ENCODE results near the gene AMOTL1. TPM values are rescaled to one million over a fixed set of nuclear protein-coding genes. Genes with fewer than 3 reads are reported as not detected.
A peak's percentile ranks its signal among the peaks of the same experiment; 100 is the strongest.

Gene AMOTL1
- total and polyA plus RNA-seq, 8 donors = 5.0 to 46.3 (median 14.8) TPM

DNA sequence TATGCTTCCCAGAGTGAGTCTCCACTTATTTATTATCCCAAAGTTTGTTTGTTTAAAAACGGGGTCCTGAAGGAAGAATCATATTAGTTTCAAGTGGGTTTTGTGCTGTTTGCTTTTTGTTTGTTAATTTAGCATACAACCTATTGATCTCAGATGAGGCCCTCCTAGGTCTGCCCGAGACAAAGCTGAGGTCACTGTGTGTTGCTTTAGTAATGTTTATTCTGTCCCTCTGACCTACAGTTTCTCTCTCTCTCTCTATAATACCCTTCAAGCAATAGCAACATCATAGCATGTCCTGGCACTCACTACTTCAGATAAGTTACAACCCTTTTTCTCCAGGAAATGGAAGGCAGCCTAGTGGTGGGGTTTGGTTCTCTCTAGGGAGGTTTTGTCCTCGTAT lies 63.4 kb downstream of the AMOTL1 start:
- 28 to 48% (median 45%) methylated on average over 3 of the region's 3 CpGs for WGBS, 5 donors
- H3K4me3 ChIP-seq = no peak overlapping the region
- intact Hi-C loops (cut with DNase I; ENCODE audit: low total_unique reads) = no loop called here
- no peak for DNase-seq
- no peak overlapping the region for H3K27ac ChIP-seq
- TF ChIP-seq POLR2A (IDR thresholded peaks at IDR 0.05) (no peak), EP300 (IDR thresholded peaks at IDR 0.05) (no peak), POLR2AphosphoS5 (IDR thresholded peaks at IDR 0.05) (no peak)
- TF ChIP-seq, protein P1, sequence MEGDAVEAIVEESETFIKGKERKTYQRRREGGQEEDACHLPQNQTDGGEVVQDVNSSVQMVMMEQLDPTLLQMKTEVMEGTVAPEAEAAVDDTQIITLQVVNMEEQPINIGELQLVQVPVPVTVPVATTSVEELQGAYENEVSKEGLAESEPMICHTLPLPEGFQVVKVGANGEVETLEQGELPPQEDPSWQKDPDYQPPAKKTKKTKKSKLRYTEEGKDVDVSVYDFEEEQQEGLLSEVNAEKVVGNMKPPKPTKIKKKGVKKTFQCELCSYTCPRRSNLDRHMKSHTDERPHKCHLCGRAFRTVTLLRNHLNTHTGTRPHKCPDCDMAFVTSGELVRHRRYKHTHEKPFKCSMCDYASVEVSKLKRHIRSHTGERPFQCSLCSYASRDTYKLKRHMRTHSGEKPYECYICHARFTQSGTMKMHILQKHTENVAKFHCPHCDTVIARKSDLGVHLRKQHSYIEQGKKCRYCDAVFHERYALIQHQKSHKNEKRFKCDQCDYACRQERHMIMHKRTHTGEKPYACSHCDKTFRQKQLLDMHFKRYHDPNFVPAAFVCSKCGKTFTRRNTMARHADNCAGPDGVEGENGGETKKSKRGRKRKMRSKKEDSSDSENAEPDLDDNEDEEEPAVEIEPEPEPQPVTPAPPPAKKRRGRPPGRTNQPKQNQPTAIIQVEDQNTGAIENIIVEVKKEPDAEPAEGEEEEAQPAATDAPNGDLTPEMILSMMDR (IDR thresholded peaks at IDR 0.05) = no peak
- H3K9me3 ChIP-seq = no peaks in the 10 kb centered on the region
- no peaks in the 10 kb centered on the region for H3K27me3 ChIP-seq
- H3K36me3 ChIP-seq = peaks cover 3 to 56% (median 41%) of the 10 kb centered on the region in 4 donors
- peaks cover 15 to 62% (median 38%) of the 10 kb centered on the region in 4 donors for H3K4me1 ChIP-seq

- Histone ChIP-seq H3K27ac (peak overlapping the region in 3 of 5 donors; percentile 32 to 70 (median 61)), H3K4me1 (peaks cover 15 to 73% (median 43%) of the 10 kb centered on the region in 4 donors), H3K4me3 (no peak overlapping the region), H3K27me3 (no peaks in the 10 kb centered on the region), H3K9me3 (no peaks in the 10 kb centered on the region), H3K36me3 (peaks cover 3 to 44% (median 34%) of the 10 kb centered on the region in 4 donors)
- intact Hi-C loops (cut with DNase I; ENCODE audit: low total_unique reads) = no loop called here
- DNase-seq = peak in 1 of 2 donors; percentile 76
- 62 to 74% (median 67%) methylated on average over 4 of the region's 4 CpGs for WGBS, 5 donors
- TF ChIP-seq POLR2AphosphoS5 (IDR thresholded peaks at IDR 0.05) = peak in 2 of 3 donors; percentile 10 to 63
- TF ChIP-seq, protein P1 (IDR thresholded peaks at IDR 0.05) = no peak
Observed at GRCh38 chr11:94832604-94833235, 64.6 kb downstream of the AMOTL1 start.

- Histone ChIP-seq H3K27ac (peak overlapping the region in 2 of 5 donors; percentile 3 to 70), H3K4me1 (peaks cover 21 to 92% (median 55%) of the 10 kb centered on the region in 4 donors), H3K27me3 (no peaks in the 10 kb centered on the region), H3K36me3 (peaks cover 3 to 33% (median 25%) of the 10 kb centered on the region in 4 donors), H3K9me3 (no peaks in the 10 kb centered on the region), H3K4me3 (no peak overlapping the region)
- 65 to 77% (median 74%) methylated on average over 4 of the region's 4 CpGs for WGBS, 5 donors
- DNase-seq = peak in 1 of 2 donors; percentile 26
- TF ChIP-seq POLR2AphosphoS5 (IDR thresholded peaks at IDR 0.05) (no peak), EP300 (IDR thresholded peaks at IDR 0.05) (no peak), POLR2A (IDR thresholded peaks at IDR 0.05) (no peak)
- TF ChIP-seq, protein P1 (IDR thresholded peaks at IDR 0.05) = no peak
- intact Hi-C loops (cut with DNase I; ENCODE audit: low total_unique reads) = no loop called here
Observed at GRCh38 chr11:94834911-94835593, 66.9 kb downstream of the AMOTL1 start.

DNA sequence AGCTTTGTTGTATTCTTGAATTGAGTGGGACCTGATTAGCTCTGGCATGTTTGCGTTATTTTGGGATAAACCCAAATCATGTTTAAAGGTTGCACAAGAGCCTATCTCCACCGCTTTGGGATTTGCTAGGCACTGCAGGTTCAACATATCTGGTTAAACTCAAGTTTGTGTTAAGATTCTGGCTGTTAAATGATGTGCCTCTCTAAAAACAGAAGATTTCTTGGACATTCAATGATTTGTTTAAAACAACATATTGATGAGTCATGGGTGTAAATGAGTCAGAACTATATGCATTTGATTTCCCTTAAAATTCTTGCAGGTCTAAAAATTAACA lies 67.4 kb downstream of the AMOTL1 start:
- peaks cover 21 to 89% (median 54%) of the 10 kb centered on the region in 4 donors for H3K4me1 ChIP-seq
- intact Hi-C loops (cut with DNase I; ENCODE audit: low total_unique reads) = no loop called here
- H3K4me3 ChIP-seq = no peak overlapping the region
- H3K27ac ChIP-seq = peak overlapping the region in 2 of 5 donors; percentile 3 to 70
- H3K27me3 ChIP-seq = no peaks in the 10 kb centered on the region
- no peak for TF ChIP-seq POLR2A (IDR thresholded peaks at IDR 0.05)
- no peak for TF ChIP-seq POLR2AphosphoS5 (IDR thresholded peaks at IDR 0.05)
- TF ChIP-seq EP300 (IDR thresholded peaks at IDR 0.05) = no peak
- TF ChIP-seq, protein P1 (IDR thresholded peaks at IDR 0.05) = no peak
- DNase-seq = no peak
- peaks cover 3 to 28% (median 20%) of the 10 kb centered on the region in 4 donors for H3K36me3 ChIP-seq
- 73 to 91% (median 81%) methylated on average over 2 of the region's 2 CpGs for WGBS, 5 donors
- H3K9me3 ChIP-seq = no peaks in the 10 kb centered on the region

Measured in stomach (tissue), 9 donors.